Bronchial epithelial cell (primary cell): ENCODE results near the gene NLK. TPM values are rescaled to one million over a fixed set of nuclear protein-coding genes. Genes with fewer than 3 reads are reported as not detected.
"Not testable (repeated sequence)": the region's sequence is repeated elsewhere in the genome, so short reads cannot be mapped to it uniquely, and the experiment has no call there.

Experiments
- DNase-seq: peaks from one replicate; pipeline ENCODE4 v3.0.0-alpha.2; 2010; ENCODE audit warnings: low read depth
- FAIRE-seq: peaks from 2 replicates; lab custom pipeline; 2011; peaks lifted over from hg19 to GRCh38; lab: Jason Lieb, UNC
- H3K27me3 ChIP-seq: 2 replicates; pipeline ENCODE4 v1.5.1; 2011; ENCODE audit warnings: low read length; ENCODE audit not compliant: control insufficient read depth, insufficient read depth
- H3K36me3 ChIP-seq: 2 replicates; pipeline ENCODE4 v1.5.1; 2011; ENCODE audit warnings: low read length; ENCODE audit not compliant: control insufficient read depth, insufficient read depth
- H3K4me3 ChIP-seq: 2 replicates; pipeline ENCODE4 v1.5.1; 2011; ENCODE audit warnings: mild to moderate bottlenecking, low read depth, low read length, control low read depth
- total RNA-seq: library from RNA; depleted of rRNA; stranded (reverse); fragments of >200 nt; gene quantifications from 2 replicates; pipeline ENCODE4 v1.2.1, GENCODE V29; 2014
- TF ChIP-seq, protein P1 (sequence below): IDR thresholded peaks from 2 replicates; pipeline ENCODE4 v1.5.1; 2011; ENCODE audit warnings: mild to moderate bottlenecking, moderate library complexity, low read length, control low read depth, inconsistent platforms; ENCODE audit not compliant: insufficient read depth, severe bottlenecking

NLK gene
- total RNA-seq, 1 donor from 2014 or later: 11.3 TPM

- Histone ChIP-seq H3K27me3 (no peaks in the 10 kb centered on the region), H3K4me3 (peak overlapping the region; percentile 58)
- DNase-seq: no peak
Measured at GRCh38 chr17:28228109-28228840, 185.8 kb downstream of the NLK start.

GRCh38 chr17:28228986-28229729 lies 186.7 kb downstream of the NLK start:
- no peaks in the 10 kb centered on the region for H3K27me3 ChIP-seq
- no peak overlapping the region for H3K4me3 ChIP-seq
- no peak for DNase-seq
- no peaks in the 10 kb centered on the region for H3K36me3 ChIP-seq
- no peak for FAIRE-seq
- TF ChIP-seq, protein P1, sequence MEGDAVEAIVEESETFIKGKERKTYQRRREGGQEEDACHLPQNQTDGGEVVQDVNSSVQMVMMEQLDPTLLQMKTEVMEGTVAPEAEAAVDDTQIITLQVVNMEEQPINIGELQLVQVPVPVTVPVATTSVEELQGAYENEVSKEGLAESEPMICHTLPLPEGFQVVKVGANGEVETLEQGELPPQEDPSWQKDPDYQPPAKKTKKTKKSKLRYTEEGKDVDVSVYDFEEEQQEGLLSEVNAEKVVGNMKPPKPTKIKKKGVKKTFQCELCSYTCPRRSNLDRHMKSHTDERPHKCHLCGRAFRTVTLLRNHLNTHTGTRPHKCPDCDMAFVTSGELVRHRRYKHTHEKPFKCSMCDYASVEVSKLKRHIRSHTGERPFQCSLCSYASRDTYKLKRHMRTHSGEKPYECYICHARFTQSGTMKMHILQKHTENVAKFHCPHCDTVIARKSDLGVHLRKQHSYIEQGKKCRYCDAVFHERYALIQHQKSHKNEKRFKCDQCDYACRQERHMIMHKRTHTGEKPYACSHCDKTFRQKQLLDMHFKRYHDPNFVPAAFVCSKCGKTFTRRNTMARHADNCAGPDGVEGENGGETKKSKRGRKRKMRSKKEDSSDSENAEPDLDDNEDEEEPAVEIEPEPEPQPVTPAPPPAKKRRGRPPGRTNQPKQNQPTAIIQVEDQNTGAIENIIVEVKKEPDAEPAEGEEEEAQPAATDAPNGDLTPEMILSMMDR: no peak

More at GRCh38 chr17:28228109-28228840, 185.8 kb downstream of the NLK start:
- H3K36me3 ChIP-seq: no peaks in the 10 kb centered on the region
- TF ChIP-seq, protein P1: peak; percentile 38
- FAIRE-seq: no peak

DNA sequence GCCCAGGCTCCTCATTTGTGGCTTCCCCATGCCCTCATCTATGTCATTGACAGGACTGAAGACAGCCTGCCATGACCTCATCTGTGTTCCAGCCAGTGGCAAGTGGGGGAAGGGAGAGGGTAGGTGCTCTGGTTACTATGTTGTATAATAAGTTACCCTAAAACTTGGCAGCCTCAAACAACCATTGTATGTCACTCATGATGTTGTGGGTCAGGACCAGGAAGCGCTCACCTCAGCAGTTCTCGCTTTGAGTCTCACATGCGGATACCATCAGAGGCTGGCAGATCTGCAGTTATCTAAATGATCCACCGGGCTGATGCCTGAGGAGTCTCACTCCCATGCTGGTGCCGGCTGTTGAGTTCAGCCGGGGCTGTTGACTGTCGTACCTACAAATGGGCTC lies 187.5 kb downstream of the NLK start:
- DNase-seq (no peak), FAIRE-seq (no peak)
- H3K4me3 ChIP-seq: no peak overlapping the region
- no peaks in the 10 kb centered on the region for H3K36me3 ChIP-seq
- TF ChIP-seq, protein P1: no peak
- no peaks in the 10 kb centered on the region for H3K27me3 ChIP-seq

- not testable (repeated sequence) for H3K4me3 ChIP-seq, H3K27me3 ChIP-seq, H3K36me3 ChIP-seq, FAIRE-seq, DNase-seq
Measured at GRCh38 chr17:28230607-28231006, 188.1 kb downstream of the NLK start.

DNA sequence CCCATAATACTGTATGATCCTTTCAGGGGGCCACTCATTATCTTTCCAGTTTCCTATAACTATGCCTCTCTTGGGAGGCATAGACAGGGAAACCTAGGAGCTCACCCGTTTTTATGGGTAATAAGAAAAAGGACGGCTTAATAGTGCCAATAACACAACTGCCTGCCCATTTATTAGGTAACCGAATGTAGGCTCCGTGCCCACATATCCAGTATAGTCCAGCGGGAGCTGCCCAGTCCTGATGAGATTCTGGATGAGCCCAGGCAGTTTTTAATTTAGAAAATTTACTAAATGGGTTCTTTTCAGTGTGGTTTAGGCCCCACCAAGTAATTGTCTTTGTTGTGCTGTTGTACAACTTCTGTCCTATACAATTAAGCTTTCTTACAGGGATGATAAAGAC lies 189.1 kb downstream of the NLK start:
- H3K27me3 ChIP-seq, H3K36me3 ChIP-seq, DNase-seq, FAIRE-seq, H3K4me3 ChIP-seq: not testable (repeated sequence)

- peak overlapping the region; percentile 48 for H3K4me3 ChIP-seq
- not testable (repeated sequence) for H3K27me3 ChIP-seq, FAIRE-seq, H3K36me3 ChIP-seq
- peak; percentile 30 for DNase-seq
- TF ChIP-seq, protein P1: peak; percentile 45
Measured at GRCh38 chr17:28232966-28233870, 190.7 kb downstream of the NLK start.
